IPS-15b (cell line): ENCODE results near the gene CPSF7.
"Not testable (repeated sequence)": the region's sequence is repeated elsewhere in the genome, so short reads cannot be mapped to it uniquely, and the experiment has no call there.

ENCODE experiments used
- H3K27me3 ChIP-seq: one replicate; pipeline ENCODE4 v1.6.1; 2013; ENCODE audit warnings: low read length; ENCODE audit not compliant: control insufficient read depth, insufficient read depth
- H3K36me3 ChIP-seq: one replicate; pipeline ENCODE4 v1.6.1; 2013; ENCODE audit warnings: low read length; ENCODE audit not compliant: control insufficient read depth, insufficient read depth
- H3K4me1 ChIP-seq: one replicate; pipeline ENCODE4 v1.6.1; 2013; ENCODE audit warnings: mild to moderate bottlenecking, low read length; ENCODE audit not compliant: control insufficient read depth, insufficient read depth
- H3K4me3 ChIP-seq: one replicate; pipeline ENCODE4 v1.5.1; 2013; ENCODE audit warnings: low read depth, low read length
- H3K9ac ChIP-seq: one replicate; pipeline ENCODE4 v1.6.1; 2013; ENCODE audit warnings: low read depth, mild to moderate bottlenecking, low read length
- H3K9me3 ChIP-seq: one replicate; pipeline ENCODE4 v1.6.1; 2013; ENCODE audit warnings: mild to moderate bottlenecking, low read length; ENCODE audit not compliant: control insufficient read depth, insufficient read depth

CPSF7 gene

GRCh38 chr11:61430839-61431238, 1.1 kb upstream of the CPSF7 start:
- H3K4me1 ChIP-seq, H3K9me3 ChIP-seq, H3K27me3 ChIP-seq, H3K36me3 ChIP-seq: not testable (repeated sequence)
- peak overlapping the region; percentile 97 for H3K9ac ChIP-seq
- peak overlapping the region; percentile 100 for H3K4me3 ChIP-seq

DNA sequence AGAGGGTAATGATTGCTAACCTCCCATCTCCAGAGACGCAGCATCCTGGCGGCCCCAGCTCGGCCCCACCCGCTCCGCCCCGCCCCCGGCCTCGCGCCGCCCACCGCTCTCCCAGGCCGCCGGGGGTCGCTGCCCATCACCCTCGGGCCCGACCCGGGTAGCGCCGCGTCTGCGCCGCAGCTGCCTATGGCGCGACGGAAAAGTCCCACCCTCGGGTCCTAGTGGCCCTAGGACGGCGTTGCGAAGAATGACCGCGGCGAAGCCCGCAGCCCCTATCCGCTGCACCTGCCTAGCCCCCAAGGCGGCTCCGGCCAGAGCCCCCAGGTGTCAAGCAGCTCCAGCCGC, 457 bp downstream of the CPSF7 start:
- H3K4me1 ChIP-seq: no peaks in the 10 kb centered on the region
- H3K9ac ChIP-seq: peak overlapping the region; percentile 97
- peaks cover 6% of the 10 kb centered on the region for H3K36me3 ChIP-seq
- peak overlapping the region; percentile 63 for H3K4me3 ChIP-seq
- no peaks in the 10 kb centered on the region for H3K9me3 ChIP-seq
- no peaks in the 10 kb centered on the region for H3K27me3 ChIP-seq

- Histone ChIP-seq H3K4me1 (no peaks in the 10 kb centered on the region), H3K27me3 (no peaks in the 10 kb centered on the region), H3K36me3 (peaks cover 12% of the 10 kb centered on the region), H3K9ac (no peak overlapping the region), H3K9me3 (no peaks in the 10 kb centered on the region), H3K4me3 (no peak overlapping the region)
Measured at GRCh38 chr11:61425367-61426131, 4.2 kb downstream of the CPSF7 start.

DNA sequence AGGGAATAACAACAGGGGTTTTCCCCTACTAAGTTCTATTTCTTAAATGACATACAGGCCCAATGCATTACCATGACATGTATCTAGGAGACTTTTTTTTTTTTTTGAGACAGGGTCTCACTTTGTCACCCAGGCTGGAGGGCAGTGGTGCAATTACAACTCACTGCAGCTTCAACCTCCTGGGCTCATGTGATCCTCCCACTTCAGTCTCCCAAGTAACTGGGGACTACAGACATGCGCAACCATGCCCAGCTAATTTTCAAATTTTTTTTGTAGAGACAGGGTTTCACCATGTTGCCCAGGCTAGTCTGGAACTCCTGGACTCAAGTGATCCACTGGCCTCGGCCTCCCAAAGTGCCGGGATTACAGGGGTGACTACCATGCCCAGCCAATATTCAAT, 7.5 kb downstream of the CPSF7 start:
- Histone ChIP-seq H3K9me3 (no peaks in the 10 kb centered on the region), H3K4me1 (no peaks in the 10 kb centered on the region), H3K27me3 (no peaks in the 10 kb centered on the region), H3K36me3 (peaks cover 29% of the 10 kb centered on the region), H3K9ac (no peak overlapping the region), H3K4me3 (no peak overlapping the region)

- Histone ChIP-seq H3K36me3 (peaks cover 55% of the 10 kb centered on the region), H3K27me3 (no peaks in the 10 kb centered on the region), H3K4me3 (no peak overlapping the region), H3K4me1 (no peaks in the 10 kb centered on the region), H3K9ac (no peak overlapping the region), H3K9me3 (no peaks in the 10 kb centered on the region)
Measured at GRCh38 chr11:61418136-61418535, 11.6 kb downstream of the CPSF7 start.

DNA sequence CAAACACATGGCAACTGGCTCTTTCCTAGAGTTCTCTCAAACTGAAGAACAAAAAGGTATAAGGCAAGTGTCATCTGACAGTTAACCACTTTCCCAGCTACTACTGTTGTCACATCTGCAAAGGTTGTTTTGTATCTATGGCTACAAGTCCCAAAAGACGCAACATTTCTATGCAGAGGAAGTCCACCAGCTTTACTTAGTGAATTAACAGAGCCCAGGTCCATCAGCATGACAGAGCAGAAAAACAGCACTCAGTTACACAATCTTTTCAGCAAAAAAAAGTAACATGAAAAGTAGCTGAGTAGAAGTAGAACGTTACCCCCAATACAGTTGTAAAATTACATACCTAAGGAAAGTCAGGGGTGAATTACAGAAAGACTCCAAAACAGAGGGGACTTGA, 12.1 kb downstream of the CPSF7 start:
- H3K36me3 ChIP-seq: peaks cover 59% of the 10 kb centered on the region
- no peaks in the 10 kb centered on the region for H3K4me1 ChIP-seq
- no peaks in the 10 kb centered on the region for H3K27me3 ChIP-seq
- no peaks in the 10 kb centered on the region for H3K9me3 ChIP-seq
- no peak overlapping the region for H3K9ac ChIP-seq
- no peak overlapping the region for H3K4me3 ChIP-seq

GRCh38 chr11:61416941-61417340, 12.8 kb downstream of the CPSF7 start:
- Histone ChIP-seq H3K9ac (peak overlapping the region; percentile 24), H3K9me3 (no peaks in the 10 kb centered on the region), H3K27me3 (no peaks in the 10 kb centered on the region), H3K4me3 (no peak overlapping the region), H3K4me1 (no peaks in the 10 kb centered on the region), H3K36me3 (peaks cover 63% of the 10 kb centered on the region)

GRCh38 chr11:61415381-61415780, 14.4 kb downstream of the CPSF7 start:
- Histone ChIP-seq H3K4me1 (no peaks in the 10 kb centered on the region), H3K36me3 (peaks cover 70% of the 10 kb centered on the region), H3K4me3 (no peak overlapping the region)

GRCh38 chr11:61414547-61414946, 15.2 kb downstream of the CPSF7 start:
- Histone ChIP-seq H3K9ac (no peak overlapping the region), H3K4me1 (no peaks in the 10 kb centered on the region), H3K9me3 (no peaks in the 10 kb centered on the region), H3K4me3 (no peak overlapping the region), H3K27me3 (no peaks in the 10 kb centered on the region), H3K36me3 (peaks cover 65% of the 10 kb centered on the region)

More at GRCh38 chr11:61415381-61415780, 14.4 kb downstream of the CPSF7 start:
- Histone ChIP-seq H3K27me3 (no peaks in the 10 kb centered on the region), H3K9ac (no peak overlapping the region), H3K9me3 (no peaks in the 10 kb centered on the region)

DNA sequence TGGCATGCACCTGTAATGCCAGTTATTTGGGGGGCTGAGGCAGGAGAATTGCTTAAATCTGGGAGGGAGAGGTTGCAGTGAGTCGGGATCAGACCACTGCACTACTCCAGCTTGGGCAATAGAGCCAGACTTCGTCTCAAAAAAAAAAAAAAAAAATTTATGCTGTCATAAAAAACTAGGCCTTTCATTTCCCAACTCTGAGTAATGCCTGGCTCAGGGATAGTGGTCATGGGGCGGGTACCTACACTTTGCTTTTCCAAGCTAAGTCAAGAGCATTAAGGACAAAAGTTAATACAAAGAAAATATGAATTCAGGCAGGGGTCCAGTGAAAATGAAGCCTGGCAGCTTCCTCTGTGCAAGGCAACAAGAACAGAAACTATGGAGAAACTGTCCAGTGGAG, 16.3 kb downstream of the CPSF7 start:
- no peaks in the 10 kb centered on the region for H3K4me1 ChIP-seq
- no peak overlapping the region for H3K9ac ChIP-seq
- H3K9me3 ChIP-seq: no peaks in the 10 kb centered on the region
- H3K27me3 ChIP-seq: no peaks in the 10 kb centered on the region
- no peak overlapping the region for H3K4me3 ChIP-seq
- H3K36me3 ChIP-seq: peaks cover 60% of the 10 kb centered on the region

DNA sequence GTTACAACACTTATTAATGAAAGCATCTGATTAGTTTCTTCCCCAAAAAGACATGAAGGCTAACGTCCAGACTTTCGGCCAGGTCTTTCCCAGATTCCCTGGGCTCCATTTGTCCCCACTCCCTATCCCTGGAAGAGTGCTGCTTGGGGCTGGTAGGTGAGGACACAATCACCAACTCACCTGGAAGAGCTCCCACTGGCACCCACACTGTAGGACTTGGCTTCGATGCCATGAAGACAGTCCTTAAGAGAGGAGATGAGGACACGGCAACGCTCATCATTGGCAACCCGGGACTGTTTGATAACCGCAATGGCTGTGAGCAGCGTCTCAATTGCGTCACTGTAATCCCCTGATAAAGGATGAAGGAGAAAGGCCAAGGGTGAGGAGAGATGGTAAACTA, 18.2 kb downstream of the CPSF7 start:
- Histone ChIP-seq H3K36me3 (peaks cover 55% of the 10 kb centered on the region), H3K27me3 (no peaks in the 10 kb centered on the region), H3K4me1 (no peaks in the 10 kb centered on the region), H3K4me3 (no peak overlapping the region), H3K9ac (no peak overlapping the region), H3K9me3 (no peaks in the 10 kb centered on the region)

GRCh38 chr11:61406991-61407728, 22.6 kb downstream of the CPSF7 start:
- H3K36me3 ChIP-seq: peaks cover 37% of the 10 kb centered on the region
- no peaks in the 10 kb centered on the region for H3K9me3 ChIP-seq
- H3K4me3 ChIP-seq: no peak overlapping the region
- H3K27me3 ChIP-seq: no peaks in the 10 kb centered on the region
- H3K9ac ChIP-seq: no peak overlapping the region
- no peaks in the 10 kb centered on the region for H3K4me1 ChIP-seq
